ENCODE measurements around the gene CCL21. TPM values are rescaled to one million over a fixed set of nuclear protein-coding genes. Genes with fewer than 3 reads are reported as not detected.

The CCL21 gene
- total RNA-seq, 1 donor from 2014 or later, result not detected

GRCh38 chr9:34684145-34684544, 25.8 kb downstream of the CCL21 start:
- DNase-seq (ENCODE audit: low spot score, unreplicated experiment), result no peak
- Mint-ChIP-seq H3K27me3 (no peaks in the 10 kb centered on the region), H3K9me3 (ENCODE audit: low read depth) (no peaks in the 10 kb centered on the region), H3K36me3 (ENCODE audit: insufficient read depth) (peaks cover 7% of the 10 kb centered on the region), H3K4me1 (ENCODE audit: low read depth) (peaks cover 10% of the 10 kb centered on the region), H3K4me3 (ENCODE audit: low read depth) (no peak overlapping the region), H3K27ac (no peak overlapping the region)
- no peak for TF ChIP-seq CTCF (IDR thresholded peaks at IDR 0.05; ENCODE audit: unreplicated experiment)

GRCh38 chr9:34675869-34676268, 34.1 kb downstream of the CCL21 start:
- H3K27ac Mint-ChIP-seq, result no peak overlapping the region
- no peak for DNase-seq (ENCODE audit: low spot score, unreplicated experiment)
- TF ChIP-seq CTCF (IDR thresholded peaks at IDR 0.05; ENCODE audit: unreplicated experiment), result no peak
- H3K4me1 Mint-ChIP-seq (ENCODE audit: low read depth), result peaks cover 4% of the 10 kb centered on the region
- H3K36me3 Mint-ChIP-seq (ENCODE audit: insufficient read depth), result peaks cover 2% of the 10 kb centered on the region
- H3K4me3 Mint-ChIP-seq (ENCODE audit: low read depth), result no peak overlapping the region
- H3K27me3 Mint-ChIP-seq, result no peaks in the 10 kb centered on the region
- H3K9me3 Mint-ChIP-seq (ENCODE audit: low read depth), result no peaks in the 10 kb centered on the region

DNA sequence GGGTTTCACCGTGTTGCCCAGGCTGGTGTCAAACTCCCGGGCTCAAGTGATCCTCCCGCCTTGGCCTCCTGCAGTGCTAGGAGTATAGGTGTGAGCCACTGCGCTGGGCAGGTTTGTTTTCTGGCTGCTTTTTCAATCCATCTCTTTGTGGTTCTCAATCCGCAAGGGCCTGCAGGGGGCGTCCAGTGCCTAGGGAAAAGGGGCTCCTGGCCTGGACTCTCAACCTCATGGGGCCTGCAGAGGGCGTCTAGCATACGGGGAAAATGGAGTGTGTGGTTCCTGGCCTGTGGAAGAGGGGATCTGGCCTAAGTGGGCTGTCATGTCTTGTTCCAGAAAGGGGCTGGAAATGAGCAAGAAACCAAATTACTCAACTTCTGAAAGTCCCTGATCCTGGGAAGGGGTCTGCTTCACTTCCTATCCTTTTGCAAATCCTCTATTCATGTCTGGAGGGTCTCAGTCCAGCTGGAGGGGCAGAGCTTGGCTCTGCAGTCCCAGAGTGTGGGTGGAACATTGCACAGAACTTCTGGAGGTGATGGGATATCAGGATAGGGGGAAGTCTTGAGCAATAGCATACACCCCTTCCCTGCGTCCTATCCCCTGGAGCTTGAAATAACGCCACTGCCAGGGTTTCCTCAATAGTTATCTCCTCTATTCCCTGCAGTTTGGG, 34.8 kb downstream of the CCL21 start:
- H3K27me3 Mint-ChIP-seq, result no peaks in the 10 kb centered on the region
- peaks cover 4% of the 10 kb centered on the region for H3K4me1 Mint-ChIP-seq (ENCODE audit: low read depth)
- peak; percentile 77 for DNase-seq (ENCODE audit: low spot score, unreplicated experiment)
- H3K27ac Mint-ChIP-seq, result no peak overlapping the region
- no peaks in the 10 kb centered on the region for H3K36me3 Mint-ChIP-seq (ENCODE audit: insufficient read depth)
- TF ChIP-seq CTCF (IDR thresholded peaks at IDR 0.05; ENCODE audit: unreplicated experiment), result peak; percentile 86
- H3K4me3 Mint-ChIP-seq (ENCODE audit: low read depth), result no peak overlapping the region
- no peaks in the 10 kb centered on the region for H3K9me3 Mint-ChIP-seq (ENCODE audit: low read depth)

DNA sequence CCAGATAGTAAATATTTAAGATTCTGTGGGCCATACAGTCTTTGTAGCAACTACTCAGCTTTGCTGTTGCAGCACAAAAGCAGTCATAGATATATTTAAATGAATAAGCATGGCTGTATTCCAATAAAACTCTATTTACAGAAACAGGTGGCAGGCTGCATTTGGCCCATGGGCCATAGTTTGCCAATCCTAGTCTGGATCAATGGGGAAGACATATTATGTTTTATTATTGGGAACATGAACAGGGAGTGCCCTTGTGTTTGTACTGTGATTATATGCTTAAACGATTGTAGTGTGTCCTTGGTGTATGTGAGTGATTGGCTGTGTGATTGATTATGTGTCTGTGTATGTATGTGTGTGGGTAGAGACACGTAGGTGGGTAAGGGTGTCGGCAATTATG, 35.5 kb downstream of the CCL21 start:
- no peaks in the 10 kb centered on the region for H3K27me3 Mint-ChIP-seq
- H3K9me3 Mint-ChIP-seq (ENCODE audit: low read depth), result no peaks in the 10 kb centered on the region
- TF ChIP-seq CTCF (IDR thresholded peaks at IDR 0.05; ENCODE audit: unreplicated experiment), result no peak
- H3K4me3 Mint-ChIP-seq (ENCODE audit: low read depth), result no peak overlapping the region
- H3K4me1 Mint-ChIP-seq (ENCODE audit: low read depth), result peaks cover 4% of the 10 kb centered on the region
- no peak for DNase-seq (ENCODE audit: low spot score, unreplicated experiment)
- H3K27ac Mint-ChIP-seq, result no peak overlapping the region
- H3K36me3 Mint-ChIP-seq (ENCODE audit: insufficient read depth), result peaks cover 3% of the 10 kb centered on the region

GRCh38 chr9:34671307-34671706, 38.6 kb downstream of the CCL21 start:
- no peak for DNase-seq (ENCODE audit: low spot score, unreplicated experiment)
- Mint-ChIP-seq H3K36me3 (ENCODE audit: insufficient read depth) (peaks cover 7% of the 10 kb centered on the region), H3K27ac (no peak overlapping the region), H3K27me3 (no peaks in the 10 kb centered on the region), H3K4me3 (ENCODE audit: low read depth) (no peak overlapping the region), H3K4me1 (ENCODE audit: low read depth) (peaks cover 4% of the 10 kb centered on the region), H3K9me3 (ENCODE audit: low read depth) (peaks cover 2% of the 10 kb centered on the region)
- TF ChIP-seq CTCF (IDR thresholded peaks at IDR 0.05; ENCODE audit: unreplicated experiment), result no peak
